ENCODE data around the gene TNC.

The TNC gene

DNA sequence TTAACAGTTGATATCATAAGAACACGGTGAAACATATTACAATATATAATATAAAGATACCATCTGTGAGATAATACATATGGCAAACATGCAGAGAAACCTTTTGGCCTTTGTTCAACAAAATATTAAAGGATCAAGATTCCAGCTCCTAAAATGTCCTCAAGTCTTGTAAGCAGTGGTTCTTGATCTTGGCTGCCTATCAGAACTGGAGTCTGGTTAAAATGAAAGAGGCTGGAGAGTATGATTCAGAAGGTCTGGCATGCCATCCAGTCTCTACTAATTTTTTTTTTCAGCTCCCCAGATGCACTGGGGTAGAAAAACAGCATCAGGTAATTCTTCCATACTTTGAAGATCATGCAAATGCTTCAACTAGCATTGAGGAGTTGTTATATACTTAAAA lies 83.2 kb downstream of the TNC start:
- Histone ChIP-seq H3K9me3 (ENCODE audit: control insufficient read depth, insufficient read depth, low read length) (no peaks in the 10 kb centered on the region), H3K4me3 (ENCODE audit: low read length) (no peak overlapping the region), H3K27me3 (ENCODE audit: control insufficient read depth, low read length) (peaks cover 33% of the 10 kb centered on the region), H3K36me3 (ENCODE audit: control insufficient read depth, low read length) (no peaks in the 10 kb centered on the region), H3F3A (ENCODE audit: control insufficient read depth, insufficient read depth) (no peaks in the 10 kb centered on the region), H3K4me2 (ENCODE audit: low read length) (no peak overlapping the region), H4K20me1 (ENCODE audit: control insufficient read depth, insufficient read depth, low read depth, low read length) (no peaks in the 10 kb centered on the region), H3K4me1 (ENCODE audit: control insufficient read depth, low read length) (no peaks in the 10 kb centered on the region), H3K79me2 (ENCODE audit: control insufficient read depth, low read length) (no peaks in the 10 kb centered on the region), H3K9me2 (replicated peaks; ENCODE audit: control insufficient read depth, low read length) (no peaks in the 10 kb centered on the region), H3K27ac (ENCODE audit: low read depth, low read length) (no peak overlapping the region)
- TF ChIP-seq, protein P1, sequence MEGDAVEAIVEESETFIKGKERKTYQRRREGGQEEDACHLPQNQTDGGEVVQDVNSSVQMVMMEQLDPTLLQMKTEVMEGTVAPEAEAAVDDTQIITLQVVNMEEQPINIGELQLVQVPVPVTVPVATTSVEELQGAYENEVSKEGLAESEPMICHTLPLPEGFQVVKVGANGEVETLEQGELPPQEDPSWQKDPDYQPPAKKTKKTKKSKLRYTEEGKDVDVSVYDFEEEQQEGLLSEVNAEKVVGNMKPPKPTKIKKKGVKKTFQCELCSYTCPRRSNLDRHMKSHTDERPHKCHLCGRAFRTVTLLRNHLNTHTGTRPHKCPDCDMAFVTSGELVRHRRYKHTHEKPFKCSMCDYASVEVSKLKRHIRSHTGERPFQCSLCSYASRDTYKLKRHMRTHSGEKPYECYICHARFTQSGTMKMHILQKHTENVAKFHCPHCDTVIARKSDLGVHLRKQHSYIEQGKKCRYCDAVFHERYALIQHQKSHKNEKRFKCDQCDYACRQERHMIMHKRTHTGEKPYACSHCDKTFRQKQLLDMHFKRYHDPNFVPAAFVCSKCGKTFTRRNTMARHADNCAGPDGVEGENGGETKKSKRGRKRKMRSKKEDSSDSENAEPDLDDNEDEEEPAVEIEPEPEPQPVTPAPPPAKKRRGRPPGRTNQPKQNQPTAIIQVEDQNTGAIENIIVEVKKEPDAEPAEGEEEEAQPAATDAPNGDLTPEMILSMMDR (IDR thresholded peaks at IDR 0.05; ENCODE audit: low read depth, low read length, poor library complexity, severe bottlenecking): no peak
- TF ChIP-seq EZH2phosphoT487 (IDR thresholded peaks at IDR 0.05; ENCODE audit: borderline replicate concordance, low read length): no peak

- Histone ChIP-seq H3K9me2 (replicated peaks; ENCODE audit: control insufficient read depth, low read length) (no peaks in the 10 kb centered on the region), H3K27ac (ENCODE audit: low read depth, low read length) (no peak overlapping the region), H3K79me2 (ENCODE audit: control insufficient read depth, low read length) (no peaks in the 10 kb centered on the region), H3K4me3 (ENCODE audit: low read length) (no peak overlapping the region), H3K27me3 (ENCODE audit: control insufficient read depth, low read length) (peaks cover 28% of the 10 kb centered on the region), H3K36me3 (ENCODE audit: control insufficient read depth, low read length) (no peaks in the 10 kb centered on the region), H3K9me3 (ENCODE audit: control insufficient read depth, insufficient read depth, low read length) (no peaks in the 10 kb centered on the region), H3K4me1 (ENCODE audit: control insufficient read depth, low read length) (no peaks in the 10 kb centered on the region), H4K20me1 (ENCODE audit: control insufficient read depth, insufficient read depth, low read depth, low read length) (no peaks in the 10 kb centered on the region), H3F3A (ENCODE audit: control insufficient read depth, insufficient read depth) (no peaks in the 10 kb centered on the region), H3K4me2 (ENCODE audit: low read length) (no peak overlapping the region)
- no peak for TF ChIP-seq EZH2phosphoT487 (IDR thresholded peaks at IDR 0.05; ENCODE audit: borderline replicate concordance, low read length)
- TF ChIP-seq, protein P1 (IDR thresholded peaks at IDR 0.05; ENCODE audit: low read depth, low read length, poor library complexity, severe bottlenecking): no peak
Measured at GRCh38 chr9:115033800-115034199, 84.2 kb downstream of the TNC start.

DNA sequence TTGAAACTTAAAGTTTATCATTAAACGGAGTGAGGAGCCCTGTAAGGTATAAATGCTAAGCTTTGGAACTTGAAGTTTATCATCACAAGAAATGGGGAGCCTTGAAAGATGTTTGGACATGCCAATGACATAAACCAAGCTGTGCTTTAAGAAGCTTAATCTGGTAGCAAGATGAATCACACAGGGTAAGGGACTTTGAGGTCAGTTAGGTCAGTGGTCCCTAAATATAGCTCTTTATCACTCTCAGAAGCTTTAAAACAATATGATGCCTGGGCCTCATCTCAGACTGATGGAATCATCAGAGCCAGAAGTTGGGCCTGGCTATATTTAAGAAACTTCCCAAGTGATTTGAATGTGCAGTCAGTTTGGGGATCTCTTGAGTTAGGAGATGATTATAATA lies 85.7 kb downstream of the TNC start:
- no peaks in the 10 kb centered on the region for H3K36me3 ChIP-seq (ENCODE audit: control insufficient read depth, low read length)

More for the DNA sequence above, 85.7 kb downstream of the TNC start:
- H3K4me2 ChIP-seq (ENCODE audit: low read length): no peak overlapping the region
- no peak overlapping the region for H3K4me3 ChIP-seq (ENCODE audit: low read length)
- H4K20me1 ChIP-seq (ENCODE audit: control insufficient read depth, insufficient read depth, low read depth, low read length): no peaks in the 10 kb centered on the region
- no peaks in the 10 kb centered on the region for H3K9me2 ChIP-seq (replicated peaks; ENCODE audit: control insufficient read depth, low read length)
- H3K79me2 ChIP-seq (ENCODE audit: control insufficient read depth, low read length): no peaks in the 10 kb centered on the region
- H3K27me3 ChIP-seq (ENCODE audit: control insufficient read depth, low read length): peaks cover 28% of the 10 kb centered on the region
- no peaks in the 10 kb centered on the region for H3K4me1 ChIP-seq (ENCODE audit: control insufficient read depth, low read length)
- H3K9me3 ChIP-seq (ENCODE audit: control insufficient read depth, insufficient read depth, low read length): no peaks in the 10 kb centered on the region
- no peak for TF ChIP-seq EZH2phosphoT487 (IDR thresholded peaks at IDR 0.05; ENCODE audit: borderline replicate concordance, low read length)
- TF ChIP-seq, protein P1 (IDR thresholded peaks at IDR 0.05; ENCODE audit: low read depth, low read length, poor library complexity, severe bottlenecking): no peak
- no peak overlapping the region for H3K27ac ChIP-seq (ENCODE audit: low read depth, low read length)
- H3F3A ChIP-seq (ENCODE audit: control insufficient read depth, insufficient read depth): no peaks in the 10 kb centered on the region
